ENCODE data around the gene SLC5A9.
"Not testable (repeated sequence)": the region's sequence is repeated elsewhere in the genome, so short reads cannot be mapped to it uniquely, and the experiment has no call there.

SLC5A9 gene

GRCh38 chr1:48214366-48214765, 8.2 kb upstream of the SLC5A9 start:
- not testable (repeated sequence) for DNase-seq (ENCODE audit: low read depth)

- no peak for DNase-seq (ENCODE audit: low read depth)
These were observed 7.7 kb upstream of the SLC5A9 start for GRCh38 chr1:48214820-48215219.

GRCh38 chr1:48215222-48215621, 7.3 kb upstream of the SLC5A9 start:
- DNase-seq (ENCODE audit: low read depth) = no peak

- DNase-seq (ENCODE audit: low read depth) = no peak
These were observed 6.6 kb upstream of the SLC5A9 start for GRCh38 chr1:48215889-48216288.

GRCh38 chr1:48216313-48216712, 6.2 kb upstream of the SLC5A9 start:
- no peak for DNase-seq (ENCODE audit: low read depth)

GRCh38 chr1:48216941-48217340, 5.6 kb upstream of the SLC5A9 start:
- DNase-seq (ENCODE audit: low read depth) = no peak

GRCh38 chr1:48217856-48218255, 4.7 kb upstream of the SLC5A9 start:
- no peak for DNase-seq (ENCODE audit: low read depth)

GRCh38 chr1:48219803-48220202, 2.7 kb upstream of the SLC5A9 start:
- DNase-seq (ENCODE audit: low read depth) = no peak

GRCh38 chr1:48221122-48221521, 1.4 kb upstream of the SLC5A9 start:
- DNase-seq (ENCODE audit: low read depth) = no peak

- DNase-seq (ENCODE audit: low read depth) = no peak
These were observed 859 bp upstream of the SLC5A9 start for GRCh38 chr1:48221657-48222056.

GRCh38 chr1:48223366-48224240, 1.1 kb downstream of the SLC5A9 start:
- DNase-seq (ENCODE audit: low read depth) = no peak

- no peak for DNase-seq (ENCODE audit: low read depth)
These were observed 2.3 kb downstream of the SLC5A9 start for GRCh38 chr1:48224791-48225190.

- DNase-seq (ENCODE audit: low read depth) = no peak
These were observed 3.1 kb downstream of the SLC5A9 start for GRCh38 chr1:48225579-48225978.

GRCh38 chr1:48227165-48228013, 4.9 kb downstream of the SLC5A9 start:
- DNase-seq (ENCODE audit: low read depth) = no peak

- DNase-seq (ENCODE audit: low read depth) = no peak
These were observed 5.6 kb downstream of the SLC5A9 start for GRCh38 chr1:48228156-48228555.

- no peak for DNase-seq (ENCODE audit: low read depth)
These were observed 6.8 kb downstream of the SLC5A9 start for GRCh38 chr1:48229317-48229716.

- DNase-seq (ENCODE audit: low read depth) = no peak
These were observed 7.7 kb downstream of the SLC5A9 start for GRCh38 chr1:48230236-48230635.

GRCh38 chr1:48232722-48233121, 10.2 kb downstream of the SLC5A9 start:
- DNase-seq (ENCODE audit: low read depth) = no peak

- no peak for DNase-seq (ENCODE audit: low read depth)
These were observed 11.4 kb downstream of the SLC5A9 start for GRCh38 chr1:48233666-48234485.

GRCh38 chr1:48235652-48236051, 13.1 kb downstream of the SLC5A9 start:
- no peak for DNase-seq (ENCODE audit: low read depth)

GRCh38 chr1:48236716-48237470, 14.4 kb downstream of the SLC5A9 start:
- DNase-seq (ENCODE audit: low read depth) = peak; percentile 27
